SKM-1 treated with dmso at 0.1 percent for 144 hours (cell line): ENCODE results near the gene KCNE5.
"Not testable (repeated sequence)": the region's sequence is repeated elsewhere in the genome, so short reads cannot be mapped to it uniquely, and the experiment has no call there.

Experiments used
- DNase-seq: peaks from one replicate; lab custom pipeline; 2025; ENCODE audit not compliant: unreplicated experiment; lab: John Stamatoyannopoulos, UW

KCNE5 gene

GRCh38 chrX:109619771-109620170 is 5.2 kb downstream of the KCNE5 start:
- peak; percentile 82 for DNase-seq

- no peak for DNase-seq
Observed at GRCh38 chrX:109614951-109615350, 10.0 kb downstream of the KCNE5 start.

- no peak for DNase-seq
Observed at GRCh38 chrX:109601486-109601885, 23.5 kb downstream of the KCNE5 start.

- no peak for DNase-seq
Observed at GRCh38 chrX:109600237-109600651, 24.7 kb downstream of the KCNE5 start.

GRCh38 chrX:109596015-109596414 is 29.0 kb downstream of the KCNE5 start:
- DNase-seq: no peak

GRCh38 chrX:109590176-109590575 is 34.8 kb downstream of the KCNE5 start:
- DNase-seq: no peak

GRCh38 chrX:109585488-109585887 is 39.5 kb downstream of the KCNE5 start:
- no peak for DNase-seq

- no peak for DNase-seq
Observed at GRCh38 chrX:109578916-109579315, 46.1 kb downstream of the KCNE5 start.

GRCh38 chrX:109577055-109577454 is 47.9 kb downstream of the KCNE5 start:
- DNase-seq: no peak

- DNase-seq: not testable (repeated sequence)
Observed at GRCh38 chrX:109576083-109576482, 48.9 kb downstream of the KCNE5 start.
